ENCODE results near the gene MACROH2A1. TPM values are rescaled to one million over a fixed set of nuclear protein-coding genes. Genes with fewer than 3 reads are reported as not detected.

Gene MACROH2A1
- total and polyA plus RNA-seq, 9 of the 15 experiments (the other 6 are each of a cell fraction or from before 2014, with no cell fraction given) = 44.9 to 289 (median 193) TPM

DNA sequence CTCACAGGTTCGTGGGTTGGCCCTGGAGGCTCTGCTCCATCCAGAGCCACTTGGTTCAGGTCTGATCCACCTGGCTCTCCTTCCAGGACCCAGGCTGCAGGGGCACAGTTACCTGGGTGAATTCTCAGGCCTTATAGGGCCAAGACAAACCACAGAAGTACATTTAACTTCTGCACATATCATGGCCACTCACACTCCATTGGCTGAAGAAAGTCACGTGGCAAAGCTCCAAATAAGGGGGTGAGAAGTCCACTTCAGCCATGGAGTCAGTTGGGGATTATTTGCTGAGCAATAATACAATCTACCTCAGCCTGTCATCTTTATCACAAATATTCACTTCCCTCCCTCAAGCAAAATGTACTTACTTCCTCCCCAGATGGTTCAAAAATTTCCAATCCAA, 83.6 kb downstream of the MACROH2A1 start (continued):
- TF ChIP-seq, protein P1, sequence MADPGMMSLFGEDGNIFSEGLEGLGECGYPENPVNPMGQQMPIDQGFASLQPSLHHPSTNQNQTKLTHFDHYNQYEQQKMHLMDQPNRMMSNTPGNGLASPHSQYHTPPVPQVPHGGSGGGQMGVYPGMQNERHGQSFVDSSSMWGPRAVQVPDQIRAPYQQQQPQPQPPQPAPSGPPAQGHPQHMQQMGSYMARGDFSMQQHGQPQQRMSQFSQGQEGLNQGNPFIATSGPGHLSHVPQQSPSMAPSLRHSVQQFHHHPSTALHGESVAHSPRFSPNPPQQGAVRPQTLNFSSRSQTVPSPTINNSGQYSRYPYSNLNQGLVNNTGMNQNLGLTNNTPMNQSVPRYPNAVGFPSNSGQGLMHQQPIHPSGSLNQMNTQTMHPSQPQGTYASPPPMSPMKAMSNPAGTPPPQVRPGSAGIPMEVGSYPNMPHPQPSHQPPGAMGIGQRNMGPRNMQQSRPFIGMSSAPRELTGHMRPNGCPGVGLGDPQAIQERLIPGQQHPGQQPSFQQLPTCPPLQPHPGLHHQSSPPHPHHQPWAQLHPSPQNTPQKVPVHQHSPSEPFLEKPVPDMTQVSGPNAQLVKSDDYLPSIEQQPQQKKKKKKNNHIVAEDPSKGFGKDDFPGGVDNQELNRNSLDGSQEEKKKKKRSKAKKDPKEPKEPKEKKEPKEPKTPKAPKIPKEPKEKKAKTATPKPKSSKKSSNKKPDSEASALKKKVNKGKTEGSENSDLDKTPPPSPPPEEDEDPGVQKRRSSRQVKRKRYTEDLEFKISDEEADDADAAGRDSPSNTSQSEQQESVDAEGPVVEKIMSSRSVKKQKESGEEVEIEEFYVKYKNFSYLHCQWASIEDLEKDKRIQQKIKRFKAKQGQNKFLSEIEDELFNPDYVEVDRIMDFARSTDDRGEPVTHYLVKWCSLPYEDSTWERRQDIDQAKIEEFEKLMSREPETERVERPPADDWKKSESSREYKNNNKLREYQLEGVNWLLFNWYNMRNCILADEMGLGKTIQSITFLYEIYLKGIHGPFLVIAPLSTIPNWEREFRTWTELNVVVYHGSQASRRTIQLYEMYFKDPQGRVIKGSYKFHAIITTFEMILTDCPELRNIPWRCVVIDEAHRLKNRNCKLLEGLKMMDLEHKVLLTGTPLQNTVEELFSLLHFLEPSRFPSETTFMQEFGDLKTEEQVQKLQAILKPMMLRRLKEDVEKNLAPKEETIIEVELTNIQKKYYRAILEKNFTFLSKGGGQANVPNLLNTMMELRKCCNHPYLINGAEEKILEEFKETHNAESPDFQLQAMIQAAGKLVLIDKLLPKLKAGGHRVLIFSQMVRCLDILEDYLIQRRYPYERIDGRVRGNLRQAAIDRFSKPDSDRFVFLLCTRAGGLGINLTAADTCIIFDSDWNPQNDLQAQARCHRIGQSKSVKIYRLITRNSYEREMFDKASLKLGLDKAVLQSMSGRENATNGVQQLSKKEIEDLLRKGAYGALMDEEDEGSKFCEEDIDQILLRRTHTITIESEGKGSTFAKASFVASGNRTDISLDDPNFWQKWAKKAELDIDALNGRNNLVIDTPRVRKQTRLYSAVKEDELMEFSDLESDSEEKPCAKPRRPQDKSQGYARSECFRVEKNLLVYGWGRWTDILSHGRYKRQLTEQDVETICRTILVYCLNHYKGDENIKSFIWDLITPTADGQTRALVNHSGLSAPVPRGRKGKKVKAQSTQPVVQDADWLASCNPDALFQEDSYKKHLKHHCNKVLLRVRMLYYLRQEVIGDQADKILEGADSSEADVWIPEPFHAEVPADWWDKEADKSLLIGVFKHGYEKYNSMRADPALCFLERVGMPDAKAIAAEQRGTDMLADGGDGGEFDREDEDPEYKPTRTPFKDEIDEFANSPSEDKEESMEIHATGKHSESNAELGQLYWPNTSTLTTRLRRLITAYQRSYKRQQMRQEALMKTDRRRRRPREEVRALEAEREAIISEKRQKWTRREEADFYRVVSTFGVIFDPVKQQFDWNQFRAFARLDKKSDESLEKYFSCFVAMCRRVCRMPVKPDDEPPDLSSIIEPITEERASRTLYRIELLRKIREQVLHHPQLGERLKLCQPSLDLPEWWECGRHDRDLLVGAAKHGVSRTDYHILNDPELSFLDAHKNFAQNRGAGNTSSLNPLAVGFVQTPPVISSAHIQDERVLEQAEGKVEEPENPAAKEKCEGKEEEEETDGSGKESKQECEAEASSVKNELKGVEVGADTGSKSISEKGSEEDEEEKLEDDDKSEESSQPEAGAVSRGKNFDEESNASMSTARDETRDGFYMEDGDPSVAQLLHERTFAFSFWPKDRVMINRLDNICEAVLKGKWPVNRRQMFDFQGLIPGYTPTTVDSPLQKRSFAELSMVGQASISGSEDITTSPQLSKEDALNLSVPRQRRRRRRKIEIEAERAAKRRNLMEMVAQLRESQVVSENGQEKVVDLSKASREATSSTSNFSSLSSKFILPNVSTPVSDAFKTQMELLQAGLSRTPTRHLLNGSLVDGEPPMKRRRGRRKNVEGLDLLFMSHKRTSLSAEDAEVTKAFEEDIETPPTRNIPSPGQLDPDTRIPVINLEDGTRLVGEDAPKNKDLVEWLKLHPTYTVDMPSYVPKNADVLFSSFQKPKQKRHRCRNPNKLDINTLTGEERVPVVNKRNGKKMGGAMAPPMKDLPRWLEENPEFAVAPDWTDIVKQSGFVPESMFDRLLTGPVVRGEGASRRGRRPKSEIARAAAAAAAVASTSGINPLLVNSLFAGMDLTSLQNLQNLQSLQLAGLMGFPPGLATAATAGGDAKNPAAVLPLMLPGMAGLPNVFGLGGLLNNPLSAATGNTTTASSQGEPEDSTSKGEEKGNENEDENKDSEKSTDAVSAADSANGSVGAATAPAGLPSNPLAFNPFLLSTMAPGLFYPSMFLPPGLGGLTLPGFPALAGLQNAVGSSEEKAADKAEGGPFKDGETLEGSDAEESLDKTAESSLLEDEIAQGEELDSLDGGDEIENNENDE (IDR thresholded peaks at IDR 0.05; ENCODE audit: low read depth, low read length) = no peak
- no peak for TF ChIP-seq FOXJ3 (CRISPR knock-in tag; IDR thresholded peaks at IDR 0.05)
- no peak for TF ChIP-seq HDAC1 (IDR thresholded peaks at IDR 0.05)
- no peak for TF ChIP-seq BRCA1 (IDR thresholded peaks at IDR 0.05)
- TF ChIP-seq BRCA1 (CRISPR knock-in tag; IDR thresholded peaks at IDR 0.05) = no peak
- no peak for TF ChIP-seq ZNF76 (CRISPR knock-in tag; IDR thresholded peaks at IDR 0.05; ENCODE audit: borderline replicate concordance)
- no peak for TF ChIP-seq ZNF707 (CRISPR knock-in tag; conservative IDR thresholded peaks at IDR 0.05)
- peak; percentile 60 for TF ChIP-seq RBM25 (IDR thresholded peaks at IDR 0.05; ENCODE audit: low read depth, low read length, severe bottlenecking)
- TF ChIP-seq CBX1 (IDR thresholded peaks at IDR 0.05; ENCODE audit: low read depth) = no peak
- no peak for TF ChIP-seq ZNF239 (CRISPR knock-in tag; IDR thresholded peaks at IDR 0.05)
- no peak for TF ChIP-seq RFX5 (IDR thresholded peaks at IDR 0.05; ENCODE audit: low read depth, low read length)
- TF ChIP-seq NFYB (IDR thresholded peaks at IDR 0.05; ENCODE audit: extremely low read depth, insufficient read length) = peak; percentile 90
- TF ChIP-seq NCOA2 (IDR thresholded peaks at IDR 0.05; ENCODE audit: partially characterized antibody in 2 of 2) = no peak
- TF ChIP-seq FOS (IDR thresholded peaks at IDR 0.05; ENCODE audit: extremely low read depth, insufficient read length) = peak; percentile 54
- TF ChIP-seq, protein P2, sequence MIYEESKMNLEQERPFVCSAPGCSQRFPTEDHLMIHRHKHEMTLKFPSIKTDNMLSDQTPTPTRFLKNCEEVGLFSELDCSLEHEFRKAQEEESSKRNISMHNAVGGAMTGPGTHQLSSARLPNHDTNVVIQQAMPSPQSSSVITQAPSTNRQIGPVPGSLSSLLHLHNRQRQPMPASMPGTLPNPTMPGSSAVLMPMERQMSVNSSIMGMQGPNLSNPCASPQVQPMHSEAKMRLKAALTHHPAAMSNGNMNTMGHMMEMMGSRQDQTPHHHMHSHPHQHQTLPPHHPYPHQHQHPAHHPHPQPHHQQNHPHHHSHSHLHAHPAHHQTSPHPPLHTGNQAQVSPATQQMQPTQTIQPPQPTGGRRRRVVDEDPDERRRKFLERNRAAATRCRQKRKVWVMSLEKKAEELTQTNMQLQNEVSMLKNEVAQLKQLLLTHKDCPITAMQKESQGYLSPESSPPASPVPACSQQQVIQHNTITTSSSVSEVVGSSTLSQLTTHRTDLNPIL (CRISPR knock-in tag; IDR thresholded peaks at IDR 0.05) = no peak
- peak in 1 of 2 experiments; percentile 63; a peak in 1 of 4 replicates for TF ChIP-seq SRF (CRISPR knock-in tag; IDR thresholded peaks at IDR 0.05)
- no peak for TF ChIP-seq TCF7 (IDR thresholded peaks at IDR 0.05; ENCODE audit: borderline replicate concordance)

All from K562 (cell line).